GM12878 (cell line): ENCODE measurements around the gene SUSD6. TPM values are rescaled to one million over a fixed set of nuclear protein-coding genes. Genes with fewer than 3 reads are reported as not detected.

Experiments
- BACH1 ChIP-seq: fragments of 450-650 bp; IDR thresholded peaks from 2 replicates; pipeline ENCODE4 v1.6.1; 2017; ENCODE audit warnings: mild to moderate bottlenecking, borderline replicate concordance
- MYC ChIP-seq: IDR thresholded peaks from 2 replicates; pipeline ENCODE4 v1.6.1; 2011; ENCODE audit warnings: mild to moderate bottlenecking, low read length, moderate library complexity, inconsistent platforms; ENCODE audit not compliant: insufficient read depth, insufficient replicate concordance, insufficient read length, severe bottlenecking
- NFXL1 ChIP-seq: fragments of 450-650 bp; IDR thresholded peaks from 2 replicates; pipeline ENCODE4 v1.6.1; 2017; ENCODE audit warnings: antibody characterized with exemption, mild to moderate bottlenecking, borderline replicate concordance
- SPI1 ChIP-seq: IDR thresholded peaks from 2 replicates; pipeline ENCODE4 v1.6.1; 2011; ENCODE audit warnings: low read depth, mild to moderate bottlenecking, low read length, moderate library complexity, borderline replicate concordance; ENCODE audit not compliant: insufficient read depth
- TCF3 ChIP-seq: IDR thresholded peaks from 2 replicates; pipeline ENCODE4 v1.6.1; 2012; ENCODE audit warnings: low read depth, mild to moderate bottlenecking, low read length, borderline replicate concordance; ENCODE audit not compliant: insufficient read depth
- ZBED1 ChIP-seq: IDR thresholded peaks from 2 replicates; pipeline ENCODE4 v1.6.1; 2016; ENCODE audit warnings: borderline replicate concordance
- ZSCAN29 ChIP-seq: fragments of 450-650 bp; IDR thresholded peaks from 2 replicates; pipeline ENCODE4 v1.6.1; 2017; ENCODE audit warnings: mild to moderate bottlenecking, moderate library complexity
- polyA plus RNA-seq, 11 experiments: library from polyadenylated mRNA; depleted of rRNA in 4 of 11; unstranded in 6 of 11; stranded (reverse) in 5 of 11; fragments of >200 nt; fragmentation: Nextera tagmentation in 4 of 11; fragmentation: Illumina TruSeq in 1 of 11; extraction: Ambion mirVana in 4 of 11; extraction: Trizol in 1 of 11; gene quantifications; 1 replicate in 1 of 11; 2 replicates in 10 of 11; pipeline versions ENCODE4 v1.2.1 to v1.2.3, GENCODE V29; 2011 to 2016; ENCODE audit warnings: inconsistent platforms in 2 of 11, missing spikeins in 2 of 11, low read depth in 1 of 11
- total RNA-seq, 4 experiments: library from RNA; depleted of rRNA in 3 of 4; stranded (reverse); fragments of >200 nt in 3 of 4; fragmentation: Illumina TruSeq in 1 of 4; extraction: Trizol in 1 of 4; gene quantifications; 2 replicates each; pipeline versions ENCODE4 v1.2.1 to v1.2.3, GENCODE V29; 2013 to 2021
- TF ChIP-seq, protein P1 (sequence below): fragments of 450-650 bp; IDR thresholded peaks from 2 replicates; pipeline ENCODE4 v1.6.1; 2017; ENCODE audit warnings: borderline replicate concordance
- TF ChIP-seq, protein P2 (sequence below): fragments of 450-650 bp; conservative IDR thresholded peaks from 2 replicates; pipeline ENCODE4 v1.6.1; 2017; ENCODE audit warnings: mild to moderate bottlenecking, moderate library complexity

The SUSD6 gene
- total and polyA plus RNA-seq, 10 of the 15 experiments (the other 5 are each of a cell fraction or from before 2014, with no cell fraction given): 6.6 to 39.8 (median 20.2) TPM

DNA sequence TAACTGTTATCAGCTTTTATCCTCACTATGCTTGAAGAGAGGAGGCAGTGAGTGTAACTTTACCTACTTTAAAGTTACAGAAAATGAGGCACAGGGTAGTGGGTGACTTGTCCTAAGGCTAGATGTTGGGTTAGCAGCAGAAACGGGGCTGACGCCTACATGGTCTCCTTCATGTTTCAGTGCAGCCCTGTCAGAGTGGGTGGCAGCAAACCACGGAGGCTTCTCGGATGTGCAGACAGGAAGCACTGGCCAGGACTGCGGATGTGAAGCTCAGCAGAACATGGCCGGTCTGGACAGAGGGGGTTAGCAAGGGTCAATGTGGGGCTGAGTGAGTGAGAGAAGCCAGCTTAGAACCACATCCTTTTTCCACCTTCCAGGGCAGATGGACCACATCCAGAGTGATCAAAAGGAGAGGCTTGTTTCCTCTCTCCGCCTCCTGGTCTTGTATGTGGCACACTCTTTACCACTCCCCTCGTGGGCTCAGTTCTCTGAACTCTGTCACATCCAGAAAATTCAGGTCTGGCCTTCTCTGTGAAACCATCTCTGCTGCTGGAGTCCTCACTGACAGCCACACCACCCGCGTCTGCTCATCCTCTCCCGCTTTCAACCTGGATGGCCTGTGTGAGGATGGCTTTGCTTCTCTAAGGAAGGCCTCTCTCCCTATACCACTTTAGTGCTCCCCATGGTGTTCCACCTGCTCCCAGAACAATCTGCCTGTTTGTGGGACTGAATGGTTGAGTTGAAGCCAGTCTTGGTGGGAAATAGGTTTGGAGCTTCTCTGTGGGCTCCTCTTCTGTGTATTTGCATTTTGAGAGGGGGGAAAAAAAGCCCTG lies 14.1 kb downstream of the SUSD6 start (continued):
- TF ChIP-seq, protein P1, sequence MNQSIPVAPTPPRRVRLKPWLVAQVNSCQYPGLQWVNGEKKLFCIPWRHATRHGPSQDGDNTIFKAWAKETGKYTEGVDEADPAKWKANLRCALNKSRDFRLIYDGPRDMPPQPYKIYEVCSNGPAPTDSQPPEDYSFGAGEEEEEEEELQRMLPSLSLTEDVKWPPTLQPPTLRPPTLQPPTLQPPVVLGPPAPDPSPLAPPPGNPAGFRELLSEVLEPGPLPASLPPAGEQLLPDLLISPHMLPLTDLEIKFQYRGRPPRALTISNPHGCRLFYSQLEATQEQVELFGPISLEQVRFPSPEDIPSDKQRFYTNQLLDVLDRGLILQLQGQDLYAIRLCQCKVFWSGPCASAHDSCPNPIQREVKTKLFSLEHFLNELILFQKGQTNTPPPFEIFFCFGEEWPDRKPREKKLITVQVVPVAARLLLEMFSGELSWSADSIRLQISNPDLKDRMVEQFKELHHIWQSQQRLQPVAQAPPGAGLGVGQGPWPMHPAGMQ: no peak
- TF ChIP-seq MYC (peak; percentile 64), NFXL1 (0 out of 2 replicates have a peak, but pooled peaks have one; percentile 33), BACH1 (peak; percentile 33; the same call in 1 of the 2 replicates), ZBED1 (no peak), TCF3 (0 out of 2 replicates have a peak, but pooled peaks have one; percentile 40), ZSCAN29 (peak; percentile 57; the same call in 1 of the 2 replicates), SPI1 (peak; percentile 48; the same call in 1 of the 2 replicates)
- TF ChIP-seq, protein P2, sequence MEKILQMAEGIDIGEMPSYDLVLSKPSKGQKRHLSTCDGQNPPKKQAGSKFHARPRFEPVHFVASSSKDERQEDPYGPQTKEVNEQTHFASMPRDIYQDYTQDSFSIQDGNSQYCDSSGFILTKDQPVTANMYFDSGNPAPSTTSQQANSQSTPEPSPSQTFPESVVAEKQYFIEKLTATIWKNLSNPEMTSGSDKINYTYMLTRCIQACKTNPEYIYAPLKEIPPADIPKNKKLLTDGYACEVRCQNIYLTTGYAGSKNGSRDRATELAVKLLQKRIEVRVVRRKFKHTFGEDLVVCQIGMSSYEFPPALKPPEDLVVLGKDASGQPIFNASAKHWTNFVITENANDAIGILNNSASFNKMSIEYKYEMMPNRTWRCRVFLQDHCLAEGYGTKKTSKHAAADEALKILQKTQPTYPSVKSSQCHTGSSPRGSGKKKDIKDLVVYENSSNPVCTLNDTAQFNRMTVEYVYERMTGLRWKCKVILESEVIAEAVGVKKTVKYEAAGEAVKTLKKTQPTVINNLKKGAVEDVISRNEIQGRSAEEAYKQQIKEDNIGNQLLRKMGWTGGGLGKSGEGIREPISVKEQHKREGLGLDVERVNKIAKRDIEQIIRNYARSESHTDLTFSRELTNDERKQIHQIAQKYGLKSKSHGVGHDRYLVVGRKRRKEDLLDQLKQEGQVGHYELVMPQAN: no peak
- TF ChIP-seq, all 136 proteins: peak for 59
